GM12878 (cell line): ENCODE data around the gene NPEPPS. TPM values are rescaled to one million over a fixed set of nuclear protein-coding genes. Genes with fewer than 3 reads are reported as not detected.
"Not testable (repeated sequence)": the region's sequence is repeated elsewhere in the genome, so short reads cannot be mapped to it uniquely, and the experiment has no call there.

Experiments used
- ATAC-seq: fragments of 200-7000 bp; cut with Tn5 transposase; 3 replicates; pipeline ENCODE4 v1.9.1; 2020; ENCODE audit warnings: mild to moderate bottlenecking, moderate library complexity
- BruUV-seq: library from RNA; stranded (reverse); fragments of 400-500 nt; replicated peaks from 2 replicates; lab custom pipeline; 2021; lab: Mats Ljungman, UMichigan
- CTCF ChIA-PET: fragments of 300-600 bp; sonication (Branson Sonifier 250); formaldehyde crosslinking; extraction: SDS; loops from one replicate; lab custom pipeline; 2021; ENCODE audit warnings: inconsistent platforms; lab: Yijun Ruan, JAX
- POLR2A ChIA-PET: fragments of 350-600 bp; formaldehyde crosslinking; extraction: SDS; loops from one replicate; lab custom pipeline; 2021; ENCODE audit warnings: inconsistent platforms; lab: Charles Lee
- RAD21 ChIA-PET: fragments of 300-600 bp; sonication (Branson Sonifier 250); formaldehyde crosslinking; loops from one replicate; lab custom pipeline; 2023; ENCODE audit warnings: antibody characterized with exemption; ENCODE audit not compliant: unreplicated experiment; lab: Charles Lee
- SMC1A ChIA-PET: fragments of 300-600 bp; sonication (Branson Sonifier 250); formaldehyde crosslinking; loops from one replicate; lab custom pipeline; 2023; ENCODE audit not compliant: unreplicated experiment, uncharacterized antibody; lab: Charles Lee
- DNase-seq: peaks from one replicate; pipeline ENCODE4 v3.0.0-alpha.2; 2011; ENCODE audit warnings: low read depth, low spot score
- FAIRE-seq: peaks from 3 replicates; lab custom pipeline; 2011; peaks lifted over from hg19 to GRCh38; lab: Jason Lieb, UNC
- H2AFZ ChIP-seq: 2 replicates; pipeline ENCODE4 v1.6.0; 2011; ENCODE audit warnings: low read depth, low read length, control low read depth; ENCODE audit not compliant: control insufficient read depth
- H3K27ac ChIP-seq: 2 replicates; pipeline ENCODE4 v1.5.1; 2011; ENCODE audit warnings: control low read depth; ENCODE audit not compliant: control insufficient read depth, insufficient read depth
- H3K27me3 ChIP-seq, 2 experiments: replicated peaks in 1 of 2; 2 replicates each; pipeline versions ENCODE4 v1.6.0 to v1.6.1; 2011; ENCODE audit warnings: low read length in 1 of 2; ENCODE audit not compliant: control insufficient read depth in 2 of 2, insufficient read depth in 2 of 2
- H3K36me3 ChIP-seq, 2 experiments: 2 replicates each; pipeline ENCODE4 v1.5.1; 2011; ENCODE audit warnings: low read length in 1 of 2; ENCODE audit not compliant: control insufficient read depth in 2 of 2, insufficient read depth in 2 of 2
- H3K4me1 ChIP-seq: 2 replicates; pipeline ENCODE4 v1.6.1; 2011; ENCODE audit warnings: mild to moderate bottlenecking, low read length, moderate library complexity, mixed read lengths; ENCODE audit not compliant: control insufficient read depth, insufficient read depth
- H3K4me2 ChIP-seq: 2 replicates; pipeline ENCODE4 v1.6.0; 2011; ENCODE audit warnings: control low read depth; ENCODE audit not compliant: control insufficient read depth, insufficient read depth
- H3K4me3 ChIP-seq: fragments of 200-600 bp; sonication (generic); 2 replicates; pipeline ENCODE4 v1.5.1; 2016
- H3K79me2 ChIP-seq: 2 replicates; pipeline ENCODE4 v1.6.0; 2011; ENCODE audit warnings: low read length; ENCODE audit not compliant: control insufficient read depth, insufficient read depth
- H3K9ac ChIP-seq: 2 replicates; pipeline ENCODE4 v1.8.0; 2011; ENCODE audit warnings: low read length, control low read depth, mixed read lengths; ENCODE audit not compliant: control insufficient read depth, insufficient read depth
- H3K9me3 ChIP-seq: replicated peaks from 3 replicates; pipeline ENCODE4 v1.5.1; 2011; ENCODE audit warnings: mild to moderate bottlenecking, low read length; ENCODE audit not compliant: control insufficient read depth, insufficient read depth
- H4K20me1 ChIP-seq: 2 replicates; pipeline ENCODE4 v1.6.0; 2011; ENCODE audit not compliant: control insufficient read depth, insufficient read depth
- CTCF ChIP-seq, 3 experiments: IDR thresholded peaks in 2 of 3; conservative IDR thresholded peaks in 1 of 3; 2 replicates each; pipeline ENCODE4 v1.5.1; 2011; ENCODE audit warnings: low read depth in 3 of 3, low read length in 3 of 3, mild to moderate bottlenecking in 3 of 3, control low read depth in 2 of 3, moderate library complexity in 2 of 3, inconsistent platforms in 1 of 3, mixed read lengths in 1 of 3; ENCODE audit not compliant: control insufficient read depth in 2 of 3, insufficient read depth in 1 of 3; ENCODE audit errors: extremely low read depth in 1 of 3
- RAD21 ChIP-seq: IDR thresholded peaks from 2 replicates; pipeline ENCODE4 v1.6.1; 2011; ENCODE audit warnings: mild to moderate bottlenecking, low read depth, low read length, moderate library complexity; ENCODE audit not compliant: insufficient read depth
- WGBS: methylation state at CpG from one replicate; pipeline ENCODE4 v1.1.6; 2016; ENCODE audit warnings: low lambda C conversion rate; ENCODE audit not compliant: insufficient replicate concordance, insufficient coverage; ENCODE audit errors: missing lambda C conversion rate; 5-methylcytosine and 5-hydroxymethylcytosine counted together
- in situ Hi-C: fragments of 300-500 bp; cut with MboI; formaldehyde crosslinking; loops from 9 replicates; pipeline ENCODE4 v1.14.3; 2018; ENCODE audit warnings: mixed read lengths
- intact Hi-C: fragments of 100-400 bp; cut with micrococcal nuclease; formaldehyde crosslinking; loops from one replicate; pipeline ENCODE4 v1.14.2; 2022; ENCODE audit not compliant: unreplicated experiment
- polyA plus RNA-seq, 11 experiments: library from polyadenylated mRNA; depleted of rRNA in 4 of 11; unstranded in 6 of 11; stranded (reverse) in 5 of 11; fragments of >200 nt; fragmentation: Nextera tagmentation in 4 of 11; fragmentation: Illumina TruSeq in 1 of 11; extraction: Ambion mirVana in 4 of 11; extraction: Trizol in 1 of 11; gene quantifications; 1 replicate in 1 of 11; 2 replicates in 10 of 11; pipeline versions ENCODE4 v1.2.1 to v1.2.3, GENCODE V29; 2011 to 2016; ENCODE audit warnings: inconsistent platforms in 2 of 11, missing spikeins in 2 of 11, low read depth in 1 of 11
- total RNA-seq, 4 experiments: library from RNA; depleted of rRNA in 3 of 4; stranded (reverse); fragments of >200 nt in 3 of 4; fragmentation: Illumina TruSeq in 1 of 4; extraction: Trizol in 1 of 4; gene quantifications; 2 replicates each; pipeline versions ENCODE4 v1.2.1 to v1.2.3, GENCODE V29; 2013 to 2021

Gene NPEPPS
- total and polyA plus RNA-seq, 10 of the 15 experiments (the other 5 are each of a cell fraction or from before 2014, with no cell fraction given) = 25.8 to 214 (median 64.6) TPM

- POLR2A ChIA-PET, H3K9me3 ChIP-seq, H3K4me1 ChIP-seq, DNase-seq, H3K36me3 ChIP-seq, H3K9ac ChIP-seq, H4K20me1 ChIP-seq, FAIRE-seq, H3K4me2 ChIP-seq, H3K4me3 ChIP-seq, BruUV-seq, H3K27me3 ChIP-seq, in situ Hi-C loops, H3K27ac ChIP-seq, H3K79me2 ChIP-seq, H2AFZ ChIP-seq: not testable (repeated sequence)
- ATAC-seq = peak; percentile 65
- intact Hi-C loops = loop anchor here (2.0 kb wide), 1 partner anchor 116 kb away; no protein-coding TSS in a partner anchor
- TF ChIP-seq RAD21 (peak; percentile 30), CTCF (IDR thresholded peaks at IDR 0.05 in 2 of 3, conservative IDR thresholded peaks at IDR 0.05 in 1 of 3; ENCODE audit: control insufficient read depth in 2 of 3, extremely low read depth in 1 of 3, insufficient read depth in 1 of 3, low read depth in 3 of 3, low read length in 3 of 3) (peak; percentile 18 to 31 (median 29); a peak in 1 of 6 replicates)
- ChIA-PET CTCF (interaction anchor here (0.7 to 3.0 kb wide), 5 partner anchors 103 to 165 kb away, joined by 3 to 26 read pairs (median 4); no protein-coding TSS in a partner anchor), SMC1A (interaction anchor here (0.8 to 2.5 kb wide), 2 partner anchors 115 to 118 kb away, joined by 3 to 10 read pairs; no protein-coding TSS in a partner anchor), RAD21 (interaction anchor here (1.3 to 1.7 kb wide), 3 partner anchors 112 to 149 kb away, joined by 3 to 8 read pairs (median 4); partner anchors contain the start of gene KPNB1)
- 62% methylated on average over 4 of the region's 4 CpGs for WGBS
Observed at GRCh38 chr17:47500620-47501019, 30.3 kb upstream of the NPEPPS start.

- Histone ChIP-seq H3K4me3 (peak overlapping the region; percentile 36; the same call in 1 of the 2 replicates), H3K27ac (peak overlapping the region; percentile 33; the same call in 1 of the 2 replicates), H2AFZ (peak overlapping the region; percentile 78), H3K4me2 (peak overlapping the region; percentile 64)
- H3K27me3 ChIP-seq, H3K9me3 ChIP-seq, H3K4me1 ChIP-seq, in situ Hi-C loops, intact Hi-C loops, BruUV-seq, H3K79me2 ChIP-seq, H3K36me3 ChIP-seq, H3K9ac ChIP-seq, POLR2A ChIA-PET, H4K20me1 ChIP-seq, DNase-seq: not testable (repeated sequence)
- ATAC-seq = peak; percentile 88
- RAD21 ChIA-PET = interaction anchor here (1.3 kb wide), 1 partner anchor 113 kb away, joined by 6 read pairs; no protein-coding TSS in a partner anchor
- SMC1A ChIA-PET = interaction anchor here (0.9 to 2.5 kb wide), 2 partner anchors 114 to 116 kb away, joined by 3 to 10 read pairs; no protein-coding TSS in a partner anchor
- peak; percentile 86 for FAIRE-seq
- WGBS = 54% methylated on average over 3 of the region's 8 CpGs
- CTCF ChIA-PET = interaction anchor here (1.2 to 3.0 kb wide), 2 partner anchors 115 to 161 kb away, joined by 3 to 26 read pairs; no protein-coding TSS in a partner anchor
Observed at GRCh38 chr17:47502122-47502731, 28.7 kb upstream of the NPEPPS start.

GRCh38 chr17:47502776-47503455, 28.0 kb upstream of the NPEPPS start:
- H3K9ac ChIP-seq, H4K20me1 ChIP-seq, H3K79me2 ChIP-seq, H3K4me3 ChIP-seq, H3K4me2 ChIP-seq, DNase-seq, H3K27me3 ChIP-seq, RAD21 ChIA-PET, intact Hi-C loops, H3K9me3 ChIP-seq, in situ Hi-C loops, H3K36me3 ChIP-seq, H3K4me1 ChIP-seq, CTCF ChIA-PET: not testable (repeated sequence)
- WGBS = 23% methylated on average over 2 of the region's 2 CpGs
- peak overlapping the region; percentile 24; the same call in 1 of the 2 replicates for H3K27ac ChIP-seq
- ChIA-PET POLR2A (interaction anchor here (0.6 kb wide), 1 partner anchor 10 kb away, joined by 4 read pairs; no protein-coding TSS in a partner anchor), SMC1A (interaction anchor here (2.5 kb wide), 1 partner anchor 113 kb away, joined by 10 read pairs; no protein-coding TSS in a partner anchor)
- ATAC-seq (peak; percentile 72), FAIRE-seq (peak; percentile 59)
- BruUV-seq = TSS peak; percentile 67
- peak overlapping the region; percentile 51; the same call in 1 of the 2 replicates for H2AFZ ChIP-seq
